ENCODE results near the gene ZNF44. TPM values are rescaled to one million over a fixed set of nuclear protein-coding genes. Genes with fewer than 3 reads are reported as not detected.

Gene ZNF44
- total and polyA plus RNA-seq, 5 experiments from 2014 or later = 15.4 to 73.8 (median 23.4) TPM

Other genes with a start within 250 kb of the ZNF44 start
- gene ZNF878, start 241.9 kb downstream of the ZNF44 start, total RNA-seq = under 1 TPM; 0.21 to 0.22 TPM
- gene ZNF878, start 241.9 kb downstream of the ZNF44 start, polyA plus RNA-seq = not detected
- gene ZNF844, start 230.2 kb downstream of the ZNF44 start, total RNA-seq = 10 to 100 TPM; 34.8 to 37.8 TPM
- gene ZNF844, start 230.2 kb downstream of the ZNF44 start, polyA plus RNA-seq = 1 to 10 TPM; 3.6 to 4.1 (median 4.0) TPM
- 1 to 10 TPM; 7.4 to 8.2 TPM for gene ZNF20, start 154.5 kb downstream of the ZNF44 start, total RNA-seq
- 1 to 10 TPM in 2 of 3 donors, under 1 TPM in 1; 0.88 to 2.7 (median 1.9) TPM for gene ZNF20, start 154.5 kb downstream of the ZNF44 start, polyA plus RNA-seq
- 1 to 10 TPM; 4.4 to 5.5 TPM for gene ZNF625, start 138.1 kb downstream of the ZNF44 start, total RNA-seq
- under 1 TPM; 0.52 to 0.82 (median 0.77) TPM for gene ZNF625, start 138.1 kb downstream of the ZNF44 start, polyA plus RNA-seq
- gene ZNF136, start 131.8 kb downstream of the ZNF44 start, total RNA-seq = 10 to 100 TPM; 29.1 to 32.4 TPM
- 10 to 100 TPM; 17.8 to 22.6 (median 19.9) TPM for gene ZNF136, start 131.8 kb downstream of the ZNF44 start, polyA plus RNA-seq
- gene ZNF563, start 38.8 kb upstream of the ZNF44 start, total RNA-seq = 10 to 100 TPM; 18.0 to 18.6 TPM
- 1 to 10 TPM; 3.4 to 6.2 (median 4.3) TPM for gene ZNF563, start 38.8 kb upstream of the ZNF44 start, polyA plus RNA-seq
- gene ZNF442, start 70.8 kb upstream of the ZNF44 start, total RNA-seq = 1 to 10 TPM; 7.4 to 7.6 TPM
- 1 to 10 TPM in 2 of 3 donors, under 1 TPM in 1; 0.88 to 2.6 (median 1.7) TPM for gene ZNF442, start 70.8 kb upstream of the ZNF44 start, polyA plus RNA-seq
- 1 to 10 TPM; 8.9 to 9.1 TPM for gene ZNF799, start 106.4 kb upstream of the ZNF44 start, total RNA-seq
- gene ZNF799, start 106.4 kb upstream of the ZNF44 start, polyA plus RNA-seq = 1 to 10 TPM; 3.3 to 4.4 (median 3.9) TPM
- gene ZNF443, start 146.1 kb upstream of the ZNF44 start, total RNA-seq = 1 to 10 TPM; 5.1 to 6.1 TPM
- gene ZNF443, start 146.1 kb upstream of the ZNF44 start, polyA plus RNA-seq = 1 to 10 TPM; 1.1 to 3.6 (median 2.0) TPM
- gene ZNF709, start 189.9 kb upstream of the ZNF44 start, total RNA-seq = 1 to 10 TPM; 6.4 to 7.7 TPM
- gene ZNF709, start 189.9 kb upstream of the ZNF44 start, polyA plus RNA-seq = 1 to 10 TPM in 2 of 3 donors, under 1 TPM in 1; 0.60 to 2.8 (median 1.3) TPM